Psoas muscle (tissue), 8 donors: ENCODE measurements around the gene EGF. TPM values are rescaled to one million over a fixed set of nuclear protein-coding genes. Genes with fewer than 3 reads are reported as not detected.

Experiments used
- ATAC-seq, 4 donors: fragments of 200-7000 bp; cut with Tn5 transposase; one replicate each; pipeline ENCODE4 v1.9.1; 2020; ENCODE audit warnings: moderate library complexity in 3 of 4, mild to moderate bottlenecking in 2 of 4
- DNase-seq, 2 donors: peaks; one replicate each; pipeline ENCODE4 v3.0.0-alpha.2; 2020
- H3K27ac ChIP-seq: fragments of 200-600 bp; one replicate; pipeline ENCODE4 v1.8.0; 2022
- H3K27me3 ChIP-seq, 3 donors: fragments of 200-600 bp in 1 of 3; one replicate each; pipeline versions ENCODE4 v1.6.1 to v1.8.0; 2013 to 2022; ENCODE audit warnings: low read length in 2 of 3, mild to moderate bottlenecking in 2 of 3, moderate library complexity in 1 of 3; ENCODE audit not compliant: insufficient read depth in 3 of 3
- H3K36me3 ChIP-seq, 2 donors: fragments of 200-600 bp in 1 of 2; one replicate each; pipeline versions ENCODE4 v1.6.1 to v1.8.0; 2013 to 2022; ENCODE audit warnings: low read depth in 1 of 2, mild to moderate bottlenecking in 1 of 2, moderate library complexity in 1 of 2; ENCODE audit not compliant: insufficient read depth in 1 of 2
- H3K4me1 ChIP-seq: fragments of 200-600 bp; one replicate; pipeline ENCODE4 v1.8.0; 2022
- H3K4me3 ChIP-seq: fragments of 200-600 bp; one replicate; pipeline ENCODE4 v1.8.0; 2022; ENCODE audit warnings: mild to moderate bottlenecking
- H3K9me3 ChIP-seq: fragments of 200-600 bp; one replicate; pipeline ENCODE4 v1.8.0; 2022
- CTCF ChIP-seq: fragments of 200-600 bp; IDR thresholded peaks from one replicate; pipeline ENCODE4 v1.8.0; 2022; ENCODE audit warnings: antibody characterized with exemption
- WGBS, 3 donors: extraction: QIAGEN DNeasy Blood & Tissue Kit; methylation state at CpG; one replicate each; pipeline versions ENCODE4 v1.1.6 to v1.1.7; 2013; 5-methylcytosine and 5-hydroxymethylcytosine counted together
- intact Hi-C, 2 donors: fragments of 100-400 bp; cut with DNase I; formaldehyde crosslinking; loops; one replicate each; pipeline versions ENCODE4 v1.11.0 to v1.14.2; 2022
- polyA plus RNA-seq, 3 donors: library from polyadenylated mRNA; stranded (reverse); fragments of 200-250 nt; gene quantifications; one replicate each; pipeline ENCODE4 v1.2.3, GENCODE V29; 2013
- total RNA-seq, 4 donors: library from RNA; stranded (reverse); fragmentation: NEBNext Ultra II Directional in 2 of 4; extraction: Animal tissue kit (Norgen Biotek cat#: 25700) in 2 of 4; gene quantifications; one replicate each; pipeline versions ENCODE4 v1.2.1 to v1.2.4, GENCODE V29; 2021 to 2023
- donor health status: healthy with polysubstance abuse.
- donor health status: DM: no; HTN: no; CAD: no; lungs with moderate emphysema.
- donor health status: Bipolar disorder and iron deficiency.
- donor health status: healthy.
- donor health status: DM: yes; HTN: yes; CAD: no.
- donor health status: DM: no; HTN: no; CAD: no.
- donor health status: DM: no; HTN: no; CAD: no.
- donor health status: DM: yes; HTN: yes; CAD: no.

The EGF gene
- total and polyA plus RNA-seq, 7 donors = 2.5 to 92.4 (median 37.1) TPM

DNA sequence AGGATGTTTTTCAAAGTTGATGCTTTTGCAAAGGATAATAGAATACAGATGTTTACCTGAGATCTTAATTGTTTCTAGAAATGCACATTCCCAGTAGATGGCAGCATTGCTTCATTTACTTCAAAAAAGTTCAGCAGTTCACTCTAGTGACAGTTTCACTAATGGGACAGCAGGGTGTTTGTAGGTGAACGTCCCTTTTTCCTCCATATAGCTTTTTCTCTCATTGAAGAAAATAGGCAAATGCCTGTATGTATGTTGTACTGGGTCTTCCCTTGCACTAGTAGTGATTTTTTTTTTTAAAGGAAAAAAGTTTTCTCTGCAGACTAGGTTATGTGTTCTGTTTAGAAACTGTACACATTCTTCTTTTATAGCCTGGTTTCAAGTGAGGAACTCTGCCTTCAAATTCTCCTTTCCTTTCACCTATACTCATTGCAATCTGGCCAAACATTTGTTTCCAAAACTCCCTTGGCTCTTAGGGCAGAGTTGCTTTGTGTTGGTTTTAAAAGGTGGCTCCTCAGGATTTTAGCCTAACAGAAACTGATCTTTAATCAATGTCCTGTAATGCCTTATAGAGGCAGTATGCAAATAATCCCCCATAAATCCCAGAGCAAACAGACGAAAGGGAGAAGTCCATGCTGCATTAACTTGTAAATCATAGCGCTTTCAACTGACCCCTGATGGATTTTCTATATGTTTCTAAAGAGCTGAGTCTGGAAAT is 86.3 kb downstream of the EGF start:
- TF ChIP-seq CTCF = peak; percentile 55
- Histone ChIP-seq H3K27ac (no peak overlapping the region), H3K36me3 (peaks cover 0 to 68% of the 10 kb centered on the region in 2 donors), H3K4me1 (no peaks in the 10 kb centered on the region), H3K27me3 (no peaks in the 10 kb centered on the region), H3K9me3 (no peaks in the 10 kb centered on the region), H3K4me3 (no peak overlapping the region)
- intact Hi-C loops = loop anchor here (5.0 to 10.0 kb wide), 2 partner anchors 516 to 518 kb away; no protein-coding TSS in a partner anchor
- no peak for DNase-seq
- peak in 3 of 4 donors; percentile 32 to 54 (median 40) for ATAC-seq
- 35 to 49% (median 39%) methylated on average over 3 of the region's 3 CpGs for WGBS, 3 donors

- Histone ChIP-seq H3K4me3 (no peak overlapping the region), H3K36me3 (peaks cover 0 to 67% of the 10 kb centered on the region in 2 donors)
- TF ChIP-seq CTCF = no peak
These were observed 86.9 kb downstream of the EGF start for GRCh38 chr4:109999585-109999912.

GRCh38 chr4:110002326-110002725 is 89.6 kb downstream of the EGF start:
- Histone ChIP-seq H3K36me3 (peaks cover 0 to 77% of the 10 kb centered on the region in 2 donors), H3K27ac (no peak overlapping the region), H3K27me3 (no peaks in the 10 kb centered on the region), H3K4me1 (no peaks in the 10 kb centered on the region), H3K4me3 (no peak overlapping the region), H3K9me3 (no peaks in the 10 kb centered on the region)
- no peak for TF ChIP-seq CTCF
- DNase-seq (no peak), ATAC-seq (no peak)
- 79 to 90% (median 86%) methylated on average over 3 of the region's 3 CpGs for WGBS, 3 donors
- intact Hi-C loops = no loop called here

More at GRCh38 chr4:109999585-109999912, 86.9 kb downstream of the EGF start:
- no peak for DNase-seq
- Histone ChIP-seq H3K27ac (no peak overlapping the region), H3K9me3 (no peaks in the 10 kb centered on the region), H3K27me3 (no peaks in the 10 kb centered on the region), H3K4me1 (no peaks in the 10 kb centered on the region)
- no peak for ATAC-seq
- 39 to 50% (median 43%) methylated on average over 9 of the region's 9 CpGs for WGBS, 3 donors
- intact Hi-C loops = loop anchor here (5.0 to 10.0 kb wide), 2 partner anchors 515 to 518 kb away; no protein-coding TSS in a partner anchor

DNA sequence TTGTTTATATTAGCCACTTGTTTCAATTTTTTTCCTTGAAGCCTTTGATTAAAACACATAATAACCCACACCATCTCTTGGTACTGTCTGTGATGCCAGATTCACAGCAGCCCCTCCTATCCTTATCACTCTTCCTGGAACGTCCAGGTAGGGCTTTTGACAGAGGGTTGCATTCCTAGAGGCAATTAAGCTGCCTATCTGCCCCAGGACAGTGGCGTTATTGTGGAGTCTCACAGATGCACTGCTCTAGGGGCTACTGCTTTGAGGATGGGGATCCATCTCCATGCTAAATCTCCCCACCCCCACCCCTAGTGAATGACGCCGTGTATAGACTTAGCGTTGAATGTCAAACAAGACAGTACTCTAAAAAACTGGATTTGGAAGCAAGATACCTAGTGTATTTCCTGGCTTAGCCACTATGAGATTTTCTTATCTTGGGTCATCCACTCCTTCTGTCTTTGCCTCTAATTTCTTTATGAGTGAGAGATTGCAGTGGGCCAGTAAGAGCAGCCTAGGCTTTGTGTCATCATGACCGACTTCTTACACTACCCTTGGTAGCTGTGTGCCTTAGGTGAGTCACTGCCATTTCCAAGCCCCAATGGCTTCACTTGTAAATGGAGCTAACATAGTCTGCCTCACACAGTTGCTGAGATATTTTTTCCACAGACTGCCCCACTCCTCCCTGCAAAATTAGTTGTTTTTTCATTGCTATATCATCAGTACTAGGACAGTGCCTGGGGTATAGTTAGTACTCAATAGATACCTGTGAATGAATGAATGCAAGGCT is 90.9 kb downstream of the EGF start:
- intact Hi-C loops = no loop called here
- no peak for DNase-seq
- H3K27me3 ChIP-seq = no peaks in the 10 kb centered on the region
- peak in 1 of 4 donors; percentile 47 for ATAC-seq
- H3K27ac ChIP-seq = no peak overlapping the region
- no peak for TF ChIP-seq CTCF
- WGBS, 3 donors = 72 to 84% (median 81%) methylated on average over 6 of the region's 6 CpGs
- no peaks in the 10 kb centered on the region for H3K9me3 ChIP-seq
- no peak overlapping the region for H3K4me3 ChIP-seq
- no peaks in the 10 kb centered on the region for H3K4me1 ChIP-seq
- peaks cover 0 to 90% of the 10 kb centered on the region in 2 donors for H3K36me3 ChIP-seq
